ENCODE measurements around the gene PATE1. TPM values are rescaled to one million over a fixed set of nuclear protein-coding genes. Genes with fewer than 3 reads are reported as not detected.
A peak's percentile ranks its signal among the peaks of the same experiment; 100 is the strongest.

Gene PATE1
- polyA plus RNA-seq, 1 experiment: not detected

- ChIA-PET POLR2A (no interaction called here), CTCF (interaction anchor here (1.3 to 2.3 kb wide), 4 partner anchors 9 to 155 kb away, joined by 4 to 6 read pairs (median 6); no protein-coding TSS in a partner anchor)
- no peaks in the 10 kb centered on the region for H3K27me3 ChIP-seq (ENCODE audit: control insufficient read depth, insufficient read depth, low read length)
- peak; percentile 29; the same call in 1 of the 2 replicates for TF ChIP-seq CTCF (IDR thresholded peaks at IDR 0.05; ENCODE audit: insufficient read depth, low read depth, low read length)
- no peak overlapping the region for H3K4me3 ChIP-seq (ENCODE audit: low read depth, low read length)
- no peaks in the 10 kb centered on the region for H3K36me3 ChIP-seq (ENCODE audit: control insufficient read depth, insufficient read depth, low read length)
- DNase-seq (ENCODE audit: low read depth): no peak
Measured at GRCh38 chr11:125724125-125724524, 22.0 kb upstream of the PATE1 start.

GRCh38 chr11:125728969-125729368 lies 17.1 kb upstream of the PATE1 start:
- ChIA-PET POLR2A (no interaction called here), CTCF (interaction anchor here (0.7 to 1.3 kb wide), 2 partner anchors 80 to 146 kb away, joined by 3 read pairs; no protein-coding TSS in a partner anchor)
- peaks cover 3% of the 10 kb centered on the region; the same call in 1 of the 2 replicates for H3K27me3 ChIP-seq (ENCODE audit: control insufficient read depth, insufficient read depth, low read length)
- no peak for DNase-seq (ENCODE audit: low read depth)
- H3K36me3 ChIP-seq (ENCODE audit: control insufficient read depth, insufficient read depth, low read length): no peaks in the 10 kb centered on the region
- no peak for TF ChIP-seq CTCF (IDR thresholded peaks at IDR 0.05; ENCODE audit: insufficient read depth, low read depth, low read length)
- no peak overlapping the region for H3K4me3 ChIP-seq (ENCODE audit: low read depth, low read length)

- H3K27me3 ChIP-seq (ENCODE audit: control insufficient read depth, insufficient read depth, low read length): peaks cover 2% of the 10 kb centered on the region; the same call in 1 of the 2 replicates
- CTCF ChIA-PET: no interaction called here
- DNase-seq (ENCODE audit: low read depth): no peak
- TF ChIP-seq CTCF (IDR thresholded peaks at IDR 0.05; ENCODE audit: insufficient read depth, low read depth, low read length): no peak
- H3K4me3 ChIP-seq (ENCODE audit: low read depth, low read length): no peak overlapping the region
- POLR2A ChIA-PET: no interaction called here
- no peaks in the 10 kb centered on the region for H3K36me3 ChIP-seq (ENCODE audit: control insufficient read depth, insufficient read depth, low read length)
Measured at GRCh38 chr11:125740617-125741016, 5.5 kb upstream of the PATE1 start.

- CTCF ChIA-PET: no interaction called here
- DNase-seq (ENCODE audit: low read depth): no peak
- POLR2A ChIA-PET: no interaction called here
Measured at GRCh38 chr11:125743681-125744080, 2.4 kb upstream of the PATE1 start.

GRCh38 chr11:125750629-125751028 lies 4.5 kb downstream of the PATE1 start:
- peaks cover under 1% of the 10 kb centered on the region; the same call in 1 of the 2 replicates for H3K27me3 ChIP-seq (ENCODE audit: control insufficient read depth, insufficient read depth, low read length)
- no peak for TF ChIP-seq CTCF (IDR thresholded peaks at IDR 0.05; ENCODE audit: insufficient read depth, low read depth, low read length)
- H3K4me3 ChIP-seq (ENCODE audit: low read depth, low read length): no peak overlapping the region
- POLR2A ChIA-PET: no interaction called here
- CTCF ChIA-PET: interaction anchor here (1.1 kb wide), 1 partner anchor 15 kb away, joined by 3 read pairs; no protein-coding TSS in a partner anchor
- no peak for DNase-seq (ENCODE audit: low read depth)
- H3K36me3 ChIP-seq (ENCODE audit: control insufficient read depth, insufficient read depth, low read length): no peaks in the 10 kb centered on the region

More at GRCh38 chr11:125743681-125744080, 2.4 kb upstream of the PATE1 start:
- Histone ChIP-seq H3K27me3 (ENCODE audit: control insufficient read depth, insufficient read depth, low read length) (peaks cover 3% of the 10 kb centered on the region), H3K36me3 (ENCODE audit: control insufficient read depth, insufficient read depth, low read length) (no peaks in the 10 kb centered on the region), H3K4me3 (ENCODE audit: low read depth, low read length) (no peak overlapping the region)
- TF ChIP-seq CTCF (IDR thresholded peaks at IDR 0.05; ENCODE audit: insufficient read depth, low read depth, low read length): no peak

Measured in BJ (cell line).